ENCODE results near the gene FXYD5.
"Not testable (repeated sequence)": the region's sequence is repeated elsewhere in the genome, so short reads cannot be mapped to it uniquely, and the experiment has no call there.

FXYD5 gene

DNA sequence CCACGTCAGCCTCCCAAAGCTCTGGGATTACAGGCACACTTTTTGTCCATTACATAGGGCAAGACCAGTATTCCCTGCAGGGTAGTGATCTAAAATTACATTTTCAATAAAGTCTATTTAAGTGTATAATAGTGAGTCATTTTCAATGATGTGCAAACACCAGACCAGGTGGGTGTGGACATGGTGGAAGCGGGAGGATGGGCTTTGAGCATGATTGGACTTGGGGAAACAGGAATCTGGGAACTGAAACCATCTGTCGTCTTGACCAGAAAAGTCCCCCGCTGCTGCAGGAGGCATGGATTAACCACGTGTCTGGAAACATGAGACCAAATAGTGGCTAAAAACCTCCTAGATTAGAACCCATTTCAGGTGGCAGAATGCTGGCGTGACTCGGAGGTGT, 34.0 kb upstream of the FXYD5 start:
- no peak for DNase-seq

DNA sequence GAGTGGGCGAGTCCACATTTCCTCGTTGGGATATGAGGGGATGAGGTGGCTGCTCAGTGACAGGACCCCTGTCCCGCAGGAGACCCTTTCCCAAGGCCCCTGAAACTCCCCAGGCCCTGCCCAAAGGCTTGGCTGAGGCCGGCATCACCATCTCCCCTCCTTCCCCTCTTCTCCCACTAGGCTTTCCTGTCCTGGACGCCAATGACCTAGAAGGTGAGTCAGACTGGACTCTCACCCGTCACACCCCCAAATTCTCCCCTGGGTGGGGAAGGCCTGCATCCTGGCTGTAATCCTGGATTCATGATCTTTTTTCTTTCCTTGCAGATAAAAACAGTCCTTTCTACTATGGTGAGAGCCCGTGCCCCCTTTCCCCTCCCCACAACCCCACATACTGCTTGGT, 33.6 kb upstream of the FXYD5 start:
- DNase-seq: no peak

DNA sequence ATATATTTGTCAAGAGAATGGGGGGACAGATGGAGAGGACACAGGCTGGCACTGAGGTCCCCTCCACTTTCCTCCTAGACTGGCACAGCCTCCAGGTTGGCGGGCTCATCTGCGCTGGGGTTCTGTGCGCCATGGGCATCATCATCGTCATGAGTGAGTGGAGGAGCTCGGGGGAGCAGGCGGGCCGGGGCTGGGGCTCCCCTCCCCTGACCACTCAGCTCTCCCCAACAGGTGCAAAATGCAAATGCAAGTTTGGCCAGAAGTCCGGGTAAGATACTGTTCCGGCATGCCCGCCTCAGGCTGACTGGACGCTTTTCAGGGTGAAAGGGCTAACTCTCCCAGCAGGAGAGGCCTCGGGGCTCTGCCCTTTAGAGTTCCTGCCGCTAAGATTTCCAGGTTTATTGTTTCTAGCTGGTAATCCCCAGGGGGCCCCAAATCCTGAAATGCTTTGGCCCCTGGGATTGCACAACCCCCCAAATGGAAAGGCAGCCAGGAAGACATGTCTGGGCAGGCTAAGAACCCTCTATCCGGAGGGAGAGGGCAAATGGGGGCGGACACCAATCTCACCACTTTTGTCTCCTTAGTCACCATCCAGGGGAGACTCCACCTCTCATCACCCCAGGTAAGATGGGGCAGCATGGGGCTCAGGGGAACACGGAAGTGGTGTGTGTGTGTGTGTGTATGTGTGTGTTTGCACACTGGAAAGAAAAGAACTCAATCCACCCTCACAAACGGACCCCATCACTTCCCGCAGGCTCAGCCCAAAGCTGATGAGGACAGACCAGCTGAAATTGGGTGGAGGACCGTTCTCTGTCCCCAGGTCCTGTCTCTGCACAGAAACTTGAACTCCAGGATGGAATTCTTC, 31.6 kb upstream of the FXYD5 start:
- no peak for DNase-seq

DNA sequence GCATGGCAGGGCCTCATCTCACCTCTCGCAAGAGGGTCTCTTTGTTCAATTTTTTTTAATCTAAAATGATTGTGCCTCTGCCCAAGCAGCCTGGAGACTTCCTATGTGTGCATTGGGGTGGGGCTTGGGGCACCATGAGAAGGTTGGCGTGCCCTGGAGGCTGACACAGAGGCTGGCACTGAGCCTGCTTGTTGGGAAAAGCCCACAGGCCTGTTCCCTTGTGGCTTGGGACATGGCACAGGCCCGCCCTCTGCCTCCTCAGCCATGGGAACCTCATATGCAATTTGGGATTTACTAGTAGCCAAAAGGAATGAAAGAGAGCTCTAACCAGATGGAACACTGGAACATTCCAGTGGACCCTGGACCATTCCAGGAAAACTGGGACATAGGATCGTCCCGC, 31.0 kb upstream of the FXYD5 start:
- DNase-seq: no peak

DNA sequence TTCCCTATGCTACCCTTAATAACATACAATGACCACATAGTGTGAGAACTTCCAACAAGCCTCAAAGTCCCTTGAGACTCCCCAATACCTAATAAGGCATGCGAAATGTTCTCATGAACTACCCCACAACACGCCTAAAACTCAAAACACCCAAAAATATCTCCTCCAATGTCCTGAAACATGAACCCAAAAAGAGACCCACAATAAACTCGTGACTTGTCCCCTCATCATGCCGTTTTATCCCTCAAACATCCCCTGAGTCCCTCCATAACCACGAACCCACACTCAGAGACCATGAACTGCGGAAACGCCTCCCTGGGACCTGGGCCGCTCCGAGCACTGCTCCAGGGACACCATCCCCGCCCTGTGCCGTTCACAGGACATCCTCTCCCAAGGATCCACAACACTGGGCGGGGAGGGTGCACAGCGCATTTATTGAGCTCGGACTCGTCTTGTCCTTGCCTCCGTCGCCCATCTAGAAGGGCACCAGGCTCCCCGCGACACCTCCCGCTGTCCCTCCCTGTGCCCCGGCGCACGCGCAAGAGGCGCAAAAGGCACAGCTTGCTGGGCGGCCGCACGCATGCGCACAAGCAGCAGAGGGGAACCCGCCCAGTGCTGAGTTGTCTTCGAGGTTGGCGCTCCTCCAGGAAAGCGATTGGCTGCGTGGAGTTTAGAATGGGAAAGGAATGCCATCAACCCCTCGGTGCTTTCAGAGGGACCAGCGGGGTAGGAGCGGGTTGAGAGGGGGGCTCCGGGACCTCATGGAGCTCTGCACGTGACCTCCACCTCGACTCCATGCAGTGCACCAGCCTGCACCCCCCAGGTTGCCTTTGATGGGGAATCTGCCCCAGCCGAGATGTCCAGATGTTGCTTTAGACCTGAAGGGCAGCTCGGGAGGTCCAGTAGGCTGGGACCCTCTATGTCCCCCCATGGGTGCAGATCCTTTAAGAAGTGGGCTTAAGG, 30.2 kb upstream of the FXYD5 start:
- DNase-seq: no peak

DNA sequence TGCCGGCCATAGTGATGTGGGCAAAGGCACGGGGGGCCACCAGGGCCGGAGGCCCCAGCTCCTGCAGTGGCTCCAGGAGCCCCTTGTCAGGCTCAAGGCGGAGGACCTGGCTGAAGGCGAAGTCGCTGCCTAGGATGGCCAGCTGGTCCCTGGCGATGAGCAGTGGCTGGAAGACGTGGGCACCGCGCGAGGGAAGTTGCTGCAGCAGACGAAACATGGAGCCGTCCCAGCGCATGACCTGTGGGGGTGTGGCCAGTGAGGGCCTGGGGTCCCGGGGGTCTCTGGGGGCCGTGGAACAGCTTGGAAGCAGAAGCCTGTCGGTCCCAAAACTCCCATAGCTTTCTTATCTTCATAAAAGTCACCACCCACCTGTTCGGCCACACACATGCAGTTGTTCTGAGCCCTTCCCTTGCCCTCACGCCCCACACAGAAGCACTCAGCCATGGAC, 29.2 kb upstream of the FXYD5 start:
- no peak for DNase-seq

DNA sequence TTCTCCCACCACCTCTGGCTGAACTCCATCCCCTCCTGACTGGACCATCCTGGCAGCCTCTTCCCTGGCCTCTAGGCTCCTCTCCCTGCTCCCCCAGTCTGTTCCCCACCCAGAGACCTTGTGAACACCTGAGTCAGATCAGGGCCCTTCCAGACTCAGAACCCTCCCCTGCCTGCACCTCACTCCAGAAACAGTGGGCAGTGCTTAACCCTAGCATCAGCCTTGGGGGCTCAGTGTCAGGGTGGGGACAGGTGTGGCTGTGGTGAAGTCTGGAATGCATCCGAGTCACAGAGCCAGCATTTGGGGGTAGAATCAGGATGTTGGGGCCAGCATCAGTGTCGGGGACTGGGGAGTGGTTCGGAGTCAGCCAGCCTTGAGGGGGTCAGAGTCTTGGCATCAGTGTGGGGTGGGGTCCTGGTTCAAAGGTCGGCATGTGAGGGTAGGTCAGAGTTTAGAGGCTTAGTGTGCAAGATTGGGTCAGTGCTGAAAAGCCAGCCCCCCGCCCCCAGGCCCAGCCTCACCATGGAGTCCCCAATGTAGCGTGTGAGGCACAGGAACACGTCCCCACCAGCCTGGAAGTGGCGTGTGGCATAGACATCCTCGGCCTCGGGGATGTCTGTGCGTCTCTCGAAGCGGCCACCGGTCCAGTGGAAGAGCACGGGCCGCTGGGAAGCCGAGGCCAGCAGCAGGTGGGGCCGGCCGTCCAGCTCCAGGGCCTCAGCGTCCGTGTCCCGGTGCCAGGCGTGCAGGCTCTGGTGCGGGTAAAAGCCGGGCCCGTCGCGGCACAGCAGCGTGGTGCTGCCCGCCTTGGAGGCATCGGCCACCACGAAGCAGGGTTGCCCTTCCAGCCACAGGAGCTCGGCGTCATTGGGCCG, 28.5 kb upstream of the FXYD5 start:
- DNase-seq: no peak

DNA sequence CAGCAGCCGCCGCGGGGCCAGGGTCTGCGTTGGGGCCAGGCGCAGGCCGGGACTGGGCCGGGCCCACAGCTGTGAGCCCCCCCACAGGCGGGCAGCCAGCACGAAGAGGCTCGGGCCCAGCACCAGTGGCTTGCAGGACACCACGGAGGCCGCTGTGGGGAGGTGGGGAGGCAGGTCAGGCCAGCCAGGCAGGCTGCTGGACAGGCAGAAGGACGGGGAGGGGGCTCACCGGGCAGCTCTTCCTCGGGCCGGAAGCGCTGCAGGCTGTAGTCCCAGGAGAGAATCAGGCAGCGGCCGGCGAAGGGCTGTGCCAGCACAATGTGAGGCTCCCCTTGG, 27.9 kb upstream of the FXYD5 start:
- DNase-seq: no peak

DNA sequence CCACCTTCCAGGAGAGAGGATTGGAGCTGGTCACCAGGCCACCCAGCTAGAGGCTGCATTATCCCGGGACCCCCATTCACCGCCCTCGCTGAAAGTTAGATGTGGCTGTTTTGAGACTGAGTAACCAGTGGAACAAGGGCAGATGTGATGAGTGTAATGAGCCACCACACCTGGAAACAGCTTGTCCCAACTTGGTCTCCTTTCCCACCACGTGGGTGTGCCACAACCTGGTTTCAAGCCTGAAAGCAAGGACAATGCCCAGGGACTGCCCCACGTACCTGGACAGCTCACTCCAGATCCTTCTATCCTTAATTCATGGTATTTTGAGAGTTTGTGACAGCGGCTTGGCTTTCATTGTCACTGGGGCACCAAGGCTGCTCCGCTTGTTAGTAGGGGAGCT, 26.7 kb upstream of the FXYD5 start:
- no peak for DNase-seq

DNA sequence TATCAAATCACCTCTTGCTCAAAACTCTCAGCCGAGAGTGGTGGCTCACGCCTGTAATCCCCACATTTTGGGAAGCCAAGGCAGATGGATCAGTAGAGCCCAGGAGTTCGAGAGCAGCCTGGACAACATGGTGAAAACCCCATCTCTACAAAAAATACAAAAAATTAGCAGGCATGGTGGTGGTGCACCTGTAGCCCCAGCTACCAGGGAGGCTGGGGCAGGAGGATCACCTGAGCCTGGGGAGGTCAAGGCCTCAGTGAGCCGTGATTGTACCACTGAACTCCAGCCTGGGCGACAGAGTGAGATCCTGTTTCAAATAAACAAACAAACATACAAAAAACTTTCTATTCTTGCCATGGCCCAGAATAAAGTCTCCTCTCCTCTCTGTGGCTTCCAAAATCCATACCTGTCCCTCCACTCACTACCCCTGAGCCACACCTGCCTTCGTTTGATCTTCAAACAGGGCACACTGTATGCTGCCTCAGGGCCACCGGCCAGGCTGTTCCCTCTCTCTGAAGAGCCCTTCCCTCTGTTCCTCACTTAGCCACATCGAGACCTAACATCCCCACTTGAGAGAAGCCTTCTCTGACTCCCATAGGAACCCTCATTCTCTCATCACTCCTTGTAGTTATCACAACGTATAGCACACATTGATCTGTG, 26.0 kb upstream of the FXYD5 start:
- no peak for DNase-seq

DNA sequence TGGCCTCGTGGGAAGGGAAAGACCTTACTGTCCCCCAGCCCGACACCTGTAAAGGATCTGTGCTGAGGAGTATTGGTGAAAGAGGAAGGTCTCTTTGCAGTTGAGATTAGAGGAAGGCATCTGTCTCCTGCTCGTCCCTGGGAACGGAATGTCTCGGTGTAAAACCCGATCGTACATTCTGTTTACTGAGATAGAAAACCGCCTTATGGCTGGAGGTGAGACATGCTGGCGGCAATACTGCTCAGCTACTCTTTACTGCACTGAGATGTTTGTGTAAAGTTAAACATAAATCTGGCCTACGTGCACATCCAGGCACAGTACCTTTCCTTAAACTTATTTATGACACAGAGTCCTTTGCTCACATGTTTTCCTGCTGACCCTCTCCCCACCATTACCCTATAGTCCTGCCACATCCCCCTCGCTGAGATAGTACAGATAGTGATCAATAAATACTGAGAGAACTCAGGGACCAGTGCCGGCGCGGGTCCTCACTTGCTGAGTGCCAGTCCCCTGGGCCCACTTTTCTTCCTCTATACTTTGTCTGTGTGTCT, 24.7 kb upstream of the FXYD5 start:
- DNase-seq: not testable (repeated sequence)

DNA sequence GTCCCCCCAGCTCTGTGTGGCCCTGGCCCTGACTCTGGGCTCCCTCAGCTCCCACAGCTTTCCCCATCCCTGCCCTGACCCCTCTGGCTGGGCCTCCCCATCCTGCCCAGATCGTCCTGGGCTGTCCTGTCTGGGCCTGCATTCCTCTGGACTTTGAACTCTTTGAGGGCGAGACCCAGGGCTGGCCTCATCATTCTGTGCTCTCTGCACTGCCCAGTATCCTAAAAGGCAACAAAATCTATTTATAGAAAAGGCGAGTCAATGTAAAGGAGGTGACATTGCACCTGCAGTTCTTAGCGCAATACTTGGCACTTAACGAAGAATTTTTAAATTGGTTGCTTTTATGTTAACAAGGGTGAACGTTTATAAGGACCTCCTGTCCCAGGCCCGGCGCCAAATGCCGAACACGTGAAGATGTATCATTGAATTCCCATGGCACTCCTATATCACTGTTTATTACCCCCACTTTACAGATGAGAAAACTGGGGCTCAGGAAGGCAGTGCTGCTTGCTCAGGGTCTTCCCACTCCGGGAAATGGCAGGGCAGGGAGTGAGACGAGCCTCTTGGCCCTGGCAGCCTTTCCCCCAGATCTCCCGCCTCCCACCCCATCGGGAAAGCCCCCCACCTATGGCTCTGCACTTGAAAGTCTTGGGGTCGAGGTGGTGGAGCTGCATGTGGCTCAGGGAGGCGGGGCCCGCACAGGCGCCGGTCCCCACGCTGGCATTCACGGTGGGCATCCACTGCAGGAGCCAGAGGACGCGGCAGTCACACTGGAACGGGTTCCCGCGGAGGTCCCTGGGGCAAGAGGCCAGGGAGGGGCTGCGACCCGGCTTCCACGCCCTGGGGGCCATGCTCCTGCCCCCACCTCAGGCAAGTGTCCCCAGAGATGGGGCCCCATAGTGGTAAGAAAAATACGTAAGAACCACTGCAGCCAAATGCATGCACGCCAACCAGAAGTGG, 23.5 kb upstream of the FXYD5 start:
- DNase-seq: no peak

DNA sequence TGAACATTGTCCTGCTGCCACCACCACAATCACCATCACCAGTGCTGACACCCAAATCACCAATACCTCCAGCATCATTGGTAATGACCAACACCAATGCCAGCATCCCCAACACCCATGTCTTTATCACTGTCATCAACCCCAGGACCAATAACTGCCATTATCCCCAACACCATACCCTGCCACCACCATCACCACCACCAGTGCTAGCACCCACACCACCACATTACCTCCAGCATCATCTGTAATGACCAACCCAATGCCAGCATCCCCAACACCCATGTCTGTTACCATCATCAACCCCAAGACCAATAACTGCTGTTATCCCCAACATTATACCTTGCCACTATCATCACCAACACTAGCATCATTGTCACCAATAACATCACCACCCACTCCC, 22.3 kb upstream of the FXYD5 start:
- DNase-seq: no peak

DNA sequence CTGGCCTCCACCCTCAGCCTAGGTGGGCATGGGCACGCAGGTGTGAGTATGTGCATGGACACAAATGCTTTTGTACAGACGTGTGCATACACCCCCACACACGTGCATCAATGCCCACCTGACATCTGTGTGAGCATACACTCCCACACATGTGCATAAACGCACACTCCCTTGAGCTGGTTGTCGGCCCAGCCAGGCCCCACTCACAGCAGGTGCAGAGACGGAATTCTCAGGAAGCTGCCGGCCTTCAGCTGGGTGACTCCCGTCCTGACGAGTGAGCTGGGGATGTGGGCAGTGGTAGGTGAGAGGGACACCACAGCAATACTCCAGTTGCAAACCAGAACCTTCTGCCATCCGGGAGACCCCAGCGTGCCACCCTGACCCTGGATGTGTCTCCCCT, 20.7 kb upstream of the FXYD5 start:
- DNase-seq: no peak

DNA sequence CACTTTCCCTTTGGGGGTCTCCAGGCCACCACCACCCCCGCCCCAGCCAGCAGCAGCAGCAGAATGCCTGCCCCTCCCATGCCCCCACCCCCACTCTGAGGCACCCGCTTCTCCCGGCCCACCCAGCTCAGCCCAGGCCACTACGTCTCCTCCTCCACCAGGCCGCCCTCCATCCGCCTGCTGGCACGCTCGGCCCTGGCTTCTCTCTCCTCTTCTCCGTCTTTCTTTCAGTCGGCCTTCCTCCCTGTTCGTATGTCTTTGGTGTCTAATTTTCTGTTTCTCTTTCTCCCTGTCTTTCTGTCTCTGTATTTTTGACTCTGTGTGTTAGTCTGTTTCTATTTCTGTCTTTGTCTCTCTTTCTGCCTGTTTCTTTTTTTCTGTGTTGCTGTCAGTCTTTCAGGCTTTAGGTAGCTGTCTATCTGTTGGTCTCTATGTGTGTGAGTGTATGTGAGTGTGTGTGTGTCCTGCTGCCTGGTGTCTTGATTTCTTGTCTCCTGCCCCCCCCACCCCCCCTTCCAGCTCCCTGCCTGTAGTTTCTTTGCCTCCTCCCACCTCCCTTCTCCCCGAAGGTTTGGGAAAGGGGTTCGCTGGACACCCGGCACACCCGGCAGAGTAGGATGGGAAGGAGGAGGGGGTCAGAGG, 19.8 kb upstream of the FXYD5 start, which contains the start of gene LGI4:
LGI4 (minus strand) TSS at position 459 of the 642 bp plus-strand sequence; CDS start at position 80, 379 bp downstream.
- DNase-seq: no peak

DNA sequence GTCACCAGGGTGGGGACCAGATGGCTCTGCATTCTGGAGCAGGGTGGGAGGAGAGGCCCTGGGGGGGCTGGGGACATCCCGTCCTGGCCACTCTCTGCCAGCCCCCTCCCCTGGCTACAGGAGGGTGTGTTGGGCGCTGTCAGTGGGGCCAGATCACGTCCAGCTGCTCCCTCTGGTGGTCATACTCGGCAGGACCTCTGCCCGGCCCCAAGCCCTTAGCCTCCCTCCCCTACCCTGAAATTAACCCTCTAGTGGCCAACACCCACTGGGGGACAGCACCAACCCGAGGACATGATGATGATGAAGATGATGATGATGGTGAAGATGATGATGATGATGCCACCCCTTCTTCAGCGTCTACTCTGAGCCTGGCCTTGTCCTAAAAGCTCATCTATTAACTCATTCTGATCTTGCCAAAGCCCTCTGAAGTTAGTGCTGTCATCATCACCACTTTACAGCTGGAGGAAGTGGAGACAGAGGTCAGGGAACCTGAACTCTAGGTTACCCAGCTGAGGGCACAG, 19.1 kb upstream of the FXYD5 start:
- DNase-seq: no peak

DNA sequence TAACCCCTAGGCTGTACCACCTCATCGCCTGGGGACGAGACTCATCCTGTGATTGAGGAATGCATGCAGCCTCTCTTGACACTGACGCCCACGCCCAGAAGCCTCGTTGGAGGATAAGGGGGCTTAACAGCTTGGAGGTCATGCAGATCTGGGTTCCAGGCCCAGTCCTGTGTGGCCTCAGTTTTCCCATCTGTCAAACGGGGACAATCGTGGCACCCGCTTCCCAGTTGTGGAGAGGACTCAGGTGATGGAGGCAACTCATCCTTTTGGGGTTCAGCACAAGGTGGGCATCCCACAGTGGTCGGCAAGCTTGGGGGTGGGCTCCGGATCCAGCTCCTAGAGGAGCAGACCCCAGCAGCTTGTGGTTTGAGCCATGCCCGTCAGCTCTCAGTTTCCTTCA, 18.3 kb upstream of the FXYD5 start:
- DNase-seq: no peak

DNA sequence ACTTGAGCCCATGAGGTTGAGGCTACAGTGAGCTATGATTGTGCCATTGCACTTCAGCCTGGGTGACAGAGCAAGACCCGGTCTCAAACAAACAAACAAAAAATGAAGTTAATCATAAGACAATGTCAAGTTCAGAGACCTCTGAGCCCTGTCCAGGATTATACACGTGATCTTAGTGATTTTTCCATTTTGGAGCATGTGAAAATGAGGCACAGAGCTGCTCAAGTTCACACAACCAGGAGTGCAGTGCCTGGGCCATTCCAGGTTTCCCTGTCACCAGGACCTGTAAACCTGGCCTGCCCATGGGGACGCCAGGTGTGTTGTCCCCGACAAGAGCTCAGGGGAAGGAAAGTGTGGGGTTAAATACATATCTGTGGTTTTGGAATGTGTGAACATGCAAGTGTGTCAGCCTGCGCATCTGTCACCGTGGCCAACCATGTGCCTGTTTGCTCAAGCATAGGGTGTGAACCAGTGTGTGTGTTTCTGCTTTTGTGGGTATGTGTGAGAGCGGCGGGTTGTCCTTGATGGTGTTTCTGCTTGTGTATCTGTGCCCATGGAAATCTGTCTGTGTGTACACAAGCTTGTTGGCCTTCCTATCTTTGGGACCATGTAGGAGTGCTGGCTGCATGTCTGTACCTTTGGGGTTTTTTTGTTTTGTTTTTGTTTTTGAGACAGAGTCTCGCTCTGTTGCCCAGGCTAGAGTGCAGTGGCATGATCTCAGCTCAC, 17.4 kb upstream of the FXYD5 start:
- DNase-seq: no peak

DNA sequence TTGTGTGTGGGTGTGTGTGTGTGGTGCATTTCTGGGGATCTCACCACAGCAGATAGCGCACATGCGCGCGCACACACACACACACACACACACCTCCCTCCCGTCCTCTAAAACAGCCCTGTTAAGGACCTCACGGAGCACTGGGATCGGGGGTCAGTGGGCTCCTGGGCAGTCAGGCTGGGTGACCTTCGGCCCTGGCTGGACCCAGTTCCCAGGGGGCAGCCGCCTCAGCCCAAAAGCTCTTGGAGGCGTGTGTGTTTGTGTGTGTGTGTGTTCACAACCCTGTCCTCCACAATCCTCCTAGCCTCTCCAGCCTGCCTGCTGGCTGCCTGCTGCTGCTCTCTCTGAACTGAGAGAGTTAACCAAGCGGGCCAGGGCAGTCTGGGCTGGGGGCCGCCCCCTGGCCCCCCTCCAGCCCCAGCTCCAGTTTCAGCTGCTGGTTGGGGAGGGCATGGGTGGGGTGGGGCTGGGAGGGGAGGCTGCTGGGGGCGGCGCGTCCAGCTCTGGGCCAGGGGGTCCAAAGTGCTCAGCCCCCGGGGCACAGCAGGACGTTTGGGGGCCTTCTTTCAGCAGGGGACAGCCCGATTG, 16.1 kb upstream of the FXYD5 start, which contains the start of gene FXYD1:
FXYD1 (plus strand) TSS at position 520 of the 588 bp plus-strand sequence. CDS start 1,256 bp downstream, outside the sequence.
- no peak for DNase-seq
